ENCODE measurements around the gene GFRA3. TPM values are rescaled to one million over a fixed set of nuclear protein-coding genes. Genes with fewer than 3 reads are reported as not detected.
"Not testable (repeated sequence)": the region's sequence is repeated elsewhere in the genome, so short reads cannot be mapped to it uniquely, and the experiment has no call there.

Gene GFRA3
- not detected in 2 replicates for total RNA-seq (2012; rRNA removed)

- peak within 1 kb of the TSS; percentile 81 for H3K4me2 ChIP-seq (ENCODE audit: low read length)
- no peaks in the 10 kb centered on the region for H3K36me3 ChIP-seq (ENCODE audit: insufficient read depth, low read length)
- peaks cover 4% of the 10 kb centered on the region for H3K4me1 ChIP-seq (ENCODE audit: control insufficient read depth, insufficient read depth, low read length)
- H3K9me3 ChIP-seq (replicated peaks; ENCODE audit: low read length): no peaks in the 10 kb centered on the region
- peak within 1 kb of the TSS; percentile 61 for H3K4me3 ChIP-seq (ENCODE audit: low read length)
- peaks cover 23% of the 10 kb centered on the region for H3K27me3 ChIP-seq (ENCODE audit: control insufficient read depth, insufficient read depth, low read length)
- no peak within 1 kb of the TSS for H3K9ac ChIP-seq (ENCODE audit: low read depth, low read length)
These were observed at the start of gene GFRA3 for GRCh38 chr5:138274189-138274853. Gene GFRA3, minus strand, starts transcription at chr5:138274621. Its CDS starts 197 bp downstream, at chr5:138274424.

- H3K4me2 ChIP-seq (ENCODE audit: low read length); H3K36me3 ChIP-seq (ENCODE audit: insufficient read depth, low read length); H3K4me3 ChIP-seq (ENCODE audit: low read length); H3K4me1 ChIP-seq (ENCODE audit: control insufficient read depth, insufficient read depth, low read length); H3K9ac ChIP-seq (ENCODE audit: low read depth, low read length); H3K27me3 ChIP-seq (ENCODE audit: control insufficient read depth, insufficient read depth, low read length); H3K9me3 ChIP-seq (replicated peaks; ENCODE audit: low read length): not testable (repeated sequence)
These were observed 43.8 kb upstream of the GFRA3 start for GRCh38 chr5:138318211-138318610.

GRCh38 chr5:138316355-138316754 is 41.9 kb upstream of the GFRA3 start:
- Histone ChIP-seq H3K9me3 (replicated peaks; ENCODE audit: low read length) (no peaks in the 10 kb centered on the region), H3K27me3 (ENCODE audit: control insufficient read depth, insufficient read depth, low read length) (no peaks in the 10 kb centered on the region), H3K4me3 (ENCODE audit: low read length) (no peak overlapping the region), H3K4me2 (ENCODE audit: low read length) (no peak overlapping the region), H3K9ac (ENCODE audit: low read depth, low read length) (no peak overlapping the region), H3K4me1 (ENCODE audit: control insufficient read depth, insufficient read depth, low read length) (no peaks in the 10 kb centered on the region), H3K36me3 (ENCODE audit: insufficient read depth, low read length) (no peaks in the 10 kb centered on the region)

GRCh38 chr5:138315751-138316278 is 41.4 kb upstream of the GFRA3 start:
- H3K4me2 ChIP-seq (ENCODE audit: low read length): no peak overlapping the region
- no peaks in the 10 kb centered on the region for H3K27me3 ChIP-seq (ENCODE audit: control insufficient read depth, insufficient read depth, low read length)
- H3K9me3 ChIP-seq (replicated peaks; ENCODE audit: low read length): no peaks in the 10 kb centered on the region
- H3K4me3 ChIP-seq (ENCODE audit: low read length): no peak overlapping the region
- H3K9ac ChIP-seq (ENCODE audit: low read depth, low read length): no peak overlapping the region
- no peaks in the 10 kb centered on the region for H3K4me1 ChIP-seq (ENCODE audit: control insufficient read depth, insufficient read depth, low read length)
- no peaks in the 10 kb centered on the region for H3K36me3 ChIP-seq (ENCODE audit: insufficient read depth, low read length)

- Histone ChIP-seq H3K4me1 (ENCODE audit: control insufficient read depth, insufficient read depth, low read length) (no peaks in the 10 kb centered on the region), H3K9ac (ENCODE audit: low read depth, low read length) (no peak overlapping the region), H3K4me3 (ENCODE audit: low read length) (no peak overlapping the region), H3K27me3 (ENCODE audit: control insufficient read depth, insufficient read depth, low read length) (no peaks in the 10 kb centered on the region), H3K9me3 (replicated peaks; ENCODE audit: low read length) (no peaks in the 10 kb centered on the region), H3K4me2 (ENCODE audit: low read length) (no peak overlapping the region), H3K36me3 (ENCODE audit: insufficient read depth, low read length) (no peaks in the 10 kb centered on the region)
These were observed 31.4 kb upstream of the GFRA3 start for GRCh38 chr5:138305797-138306196.

GRCh38 chr5:138303372-138303771 is 29.0 kb upstream of the GFRA3 start:
- Histone ChIP-seq H3K9me3 (replicated peaks; ENCODE audit: low read length) (no peaks in the 10 kb centered on the region), H3K36me3 (ENCODE audit: insufficient read depth, low read length) (no peaks in the 10 kb centered on the region), H3K9ac (ENCODE audit: low read depth, low read length) (no peak overlapping the region), H3K4me3 (ENCODE audit: low read length) (no peak overlapping the region), H3K4me2 (ENCODE audit: low read length) (no peak overlapping the region), H3K27me3 (ENCODE audit: control insufficient read depth, insufficient read depth, low read length) (no peaks in the 10 kb centered on the region), H3K4me1 (ENCODE audit: control insufficient read depth, insufficient read depth, low read length) (no peaks in the 10 kb centered on the region)

GRCh38 chr5:138289296-138289695 is 14.9 kb upstream of the GFRA3 start:
- H3K27me3 ChIP-seq (ENCODE audit: control insufficient read depth, insufficient read depth, low read length): no peaks in the 10 kb centered on the region
- H3K36me3 ChIP-seq (ENCODE audit: insufficient read depth, low read length): peaks cover 3% of the 10 kb centered on the region
- H3K9ac ChIP-seq (ENCODE audit: low read depth, low read length): no peak overlapping the region
- no peak overlapping the region for H3K4me3 ChIP-seq (ENCODE audit: low read length)
- no peak overlapping the region for H3K4me2 ChIP-seq (ENCODE audit: low read length)
- H3K4me1 ChIP-seq (ENCODE audit: control insufficient read depth, insufficient read depth, low read length): no peaks in the 10 kb centered on the region
- H3K9me3 ChIP-seq (replicated peaks; ENCODE audit: low read length): no peaks in the 10 kb centered on the region

- Histone ChIP-seq H3K4me3 (ENCODE audit: low read length) (no peak overlapping the region), H3K36me3 (ENCODE audit: insufficient read depth, low read length) (peaks cover 3% of the 10 kb centered on the region), H3K9ac (ENCODE audit: low read depth, low read length) (no peak overlapping the region), H3K27me3 (ENCODE audit: control insufficient read depth, insufficient read depth, low read length) (no peaks in the 10 kb centered on the region), H3K4me1 (ENCODE audit: control insufficient read depth, insufficient read depth, low read length) (no peaks in the 10 kb centered on the region), H3K4me2 (ENCODE audit: low read length) (no peak overlapping the region), H3K9me3 (replicated peaks; ENCODE audit: low read length) (no peaks in the 10 kb centered on the region)
These were observed 12.8 kb upstream of the GFRA3 start for GRCh38 chr5:138287246-138287645.

- H3K4me1 ChIP-seq (ENCODE audit: control insufficient read depth, insufficient read depth, low read length): no peaks in the 10 kb centered on the region
- no peaks in the 10 kb centered on the region for H3K27me3 ChIP-seq (ENCODE audit: control insufficient read depth, insufficient read depth, low read length)
- H3K9me3 ChIP-seq (replicated peaks; ENCODE audit: low read length): no peaks in the 10 kb centered on the region
These were observed 8.7 kb upstream of the GFRA3 start for GRCh38 chr5:138282920-138283742.

GRCh38 chr5:138280915-138281314 is 6.5 kb upstream of the GFRA3 start:
- Histone ChIP-seq H3K9me3 (replicated peaks; ENCODE audit: low read length) (no peaks in the 10 kb centered on the region), H3K4me2 (ENCODE audit: low read length) (no peak overlapping the region), H3K4me3 (ENCODE audit: low read length) (no peak overlapping the region), H3K36me3 (ENCODE audit: insufficient read depth, low read length) (peaks cover 3% of the 10 kb centered on the region), H3K4me1 (ENCODE audit: control insufficient read depth, insufficient read depth, low read length) (no peaks in the 10 kb centered on the region), H3K27me3 (ENCODE audit: control insufficient read depth, insufficient read depth, low read length) (no peaks in the 10 kb centered on the region), H3K9ac (ENCODE audit: low read depth, low read length) (no peak overlapping the region)

More at GRCh38 chr5:138282920-138283742, 8.7 kb upstream of the GFRA3 start:
- Histone ChIP-seq H3K4me2 (ENCODE audit: low read length) (no peak overlapping the region), H3K4me3 (ENCODE audit: low read length) (no peak overlapping the region), H3K9ac (ENCODE audit: low read depth, low read length) (no peak overlapping the region), H3K36me3 (ENCODE audit: insufficient read depth, low read length) (peaks cover 3% of the 10 kb centered on the region)

GRCh38 chr5:138276402-138277054 is 2.1 kb upstream of the GFRA3 start:
- Histone ChIP-seq H3K4me3 (ENCODE audit: low read length) (no peak overlapping the region), H3K4me2 (ENCODE audit: low read length) (no peak overlapping the region), H3K9ac (ENCODE audit: low read depth, low read length) (no peak overlapping the region), H3K27me3 (ENCODE audit: control insufficient read depth, insufficient read depth, low read length) (peaks cover 23% of the 10 kb centered on the region), H3K36me3 (ENCODE audit: insufficient read depth, low read length) (no peaks in the 10 kb centered on the region), H3K4me1 (ENCODE audit: control insufficient read depth, insufficient read depth, low read length) (peaks cover 4% of the 10 kb centered on the region), H3K9me3 (replicated peaks; ENCODE audit: low read length) (no peaks in the 10 kb centered on the region)

Measured in skeletal muscle satellite cell (primary cell).